Inflammatory macrophage (primary cell): ENCODE data around the gene GAB3.
A peak's percentile ranks its signal among the peaks of the same experiment; 100 is the strongest.

Source experiments
- DNase-seq, 2 donors: peaks; one replicate each; pipeline ENCODE4 v3.0.0-alpha.2; 2020 to 2022

Gene GAB3

GRCh38 chrX:154751203-154751668, 359 bp upstream of the GAB3 start:
- peak; percentile 30 to 31 for DNase-seq

DNA sequence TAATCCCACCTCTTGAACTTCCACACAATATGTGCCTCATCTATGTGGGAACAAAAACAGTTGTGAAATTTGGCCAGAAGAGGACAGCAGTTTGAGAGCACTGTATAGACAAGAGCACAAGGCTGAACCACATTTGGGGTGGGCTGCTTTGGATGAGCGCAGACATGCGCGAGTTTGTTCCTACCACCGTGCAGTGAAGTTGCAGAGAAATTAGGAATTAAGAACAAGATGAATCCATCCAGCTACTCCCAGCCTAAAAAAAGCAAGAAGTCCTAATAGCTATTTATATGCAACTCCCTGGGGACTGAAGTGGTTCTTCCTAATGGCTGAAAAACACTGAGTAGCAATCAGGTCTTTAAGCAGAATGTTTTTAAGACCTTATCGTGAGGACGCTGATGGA, 1.0 kb downstream of the GAB3 start:
- no peak for DNase-seq

DNA sequence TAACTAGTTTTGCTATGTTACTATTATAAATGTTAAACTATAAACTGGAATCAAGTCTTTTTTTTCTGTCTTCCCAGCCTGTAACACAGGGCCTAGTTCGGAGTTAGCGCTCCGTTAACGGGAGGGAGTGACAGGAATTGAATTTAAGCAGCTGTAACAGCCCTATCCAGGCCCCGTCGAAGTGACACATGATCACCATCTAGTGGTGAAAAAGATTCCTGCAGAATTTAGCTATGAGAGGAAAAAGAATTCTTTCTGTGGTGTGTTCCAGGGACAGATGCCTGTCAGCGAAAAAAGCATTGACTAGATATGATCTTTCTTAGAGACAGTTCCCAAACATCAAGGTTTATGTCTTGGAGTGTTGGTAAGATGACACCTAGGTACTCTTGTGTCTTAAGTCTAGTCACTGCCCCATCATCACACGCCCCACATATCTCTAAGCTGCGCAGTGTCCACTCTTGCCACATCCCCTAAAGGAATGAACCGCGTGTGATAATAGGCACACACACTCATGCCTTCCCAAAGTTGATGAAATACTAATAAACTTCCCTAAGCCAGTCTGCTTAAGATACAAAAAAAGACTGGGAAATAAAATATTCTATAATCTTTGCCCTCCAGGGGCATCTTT, 2.1 kb downstream of the GAB3 start:
- peak; percentile 68 to 80 for DNase-seq

- no peak for DNase-seq
Measured at GRCh38 chrX:154742613-154743012, 8.3 kb downstream of the GAB3 start.

- DNase-seq: peak in 1 of 2 donors; percentile 45
Measured at GRCh38 chrX:154739952-154740465, 10.9 kb downstream of the GAB3 start.

- peak in 1 of 2 donors; percentile 46 for DNase-seq
Measured at GRCh38 chrX:154738011-154738738, 12.7 kb downstream of the GAB3 start.

GRCh38 chrX:154737136-154737535, 13.7 kb downstream of the GAB3 start:
- no peak for DNase-seq

DNA sequence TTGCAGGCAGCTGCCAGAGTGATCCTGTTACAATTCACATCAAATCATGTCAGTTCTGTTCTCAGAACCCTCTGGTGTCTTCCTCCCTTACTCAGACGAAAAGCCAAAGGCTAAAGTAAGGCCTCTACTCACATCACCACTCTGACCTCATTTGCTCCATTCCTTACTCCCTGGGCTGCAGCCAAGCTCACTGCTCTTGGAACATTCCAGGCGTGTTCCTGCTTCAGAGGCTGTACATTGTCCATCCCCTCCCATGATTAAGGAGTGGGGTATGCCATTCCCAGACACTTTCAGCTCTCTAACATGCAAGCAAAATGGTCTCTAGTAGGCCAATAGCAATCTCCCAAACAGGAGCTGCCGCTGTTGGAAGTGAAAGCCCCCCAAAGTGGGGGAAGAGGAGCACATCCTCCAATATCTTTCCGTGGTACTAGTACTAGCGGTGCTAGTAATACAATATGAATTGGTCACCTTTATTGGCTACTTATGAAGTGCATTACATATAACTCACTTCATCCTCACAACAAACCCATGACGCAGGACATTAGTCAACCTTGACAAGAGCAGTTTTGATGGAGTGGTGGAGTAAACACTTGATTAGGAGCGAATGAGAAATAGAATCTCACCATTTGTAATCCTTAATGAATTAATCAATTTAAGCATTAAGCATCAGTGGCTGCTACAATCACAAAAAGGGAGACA, 15.0 kb downstream of the GAB3 start:
- no peak for DNase-seq

DNA sequence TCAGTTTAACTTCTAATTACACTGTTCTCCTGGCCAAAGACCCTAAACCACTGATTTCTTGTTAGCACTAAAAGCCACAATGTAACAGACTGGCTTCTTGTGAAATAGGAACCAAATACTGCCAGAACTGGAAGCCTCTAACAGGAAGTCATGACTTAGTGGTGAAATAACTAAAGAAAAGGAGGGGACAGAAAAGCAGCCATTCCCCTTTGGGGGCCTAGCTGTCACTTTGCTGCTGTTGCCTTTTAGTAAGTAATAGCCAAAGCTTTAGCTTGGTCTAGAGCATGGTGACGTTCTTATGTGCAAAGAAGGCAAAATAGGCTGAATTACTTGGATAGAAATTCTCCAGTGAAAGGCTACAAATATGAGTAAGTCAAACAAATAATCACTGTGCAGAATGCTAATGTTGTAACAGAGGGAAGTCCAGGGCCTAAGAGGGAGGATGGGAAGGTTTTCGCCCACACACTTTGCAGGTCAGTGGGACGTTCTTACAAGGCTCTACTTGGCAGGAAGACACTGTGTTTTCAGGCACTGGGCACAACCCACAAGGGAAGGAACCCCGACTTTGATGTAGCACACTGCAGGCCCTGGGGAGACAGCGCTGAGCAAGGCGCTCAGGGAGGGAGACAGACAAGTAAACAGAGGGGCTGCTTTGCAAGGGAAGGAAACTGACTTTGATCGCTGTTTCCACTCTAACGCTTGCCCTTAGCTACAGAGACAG, 16.7 kb downstream of the GAB3 start:
- peak; percentile 75 to 86 for DNase-seq

DNA sequence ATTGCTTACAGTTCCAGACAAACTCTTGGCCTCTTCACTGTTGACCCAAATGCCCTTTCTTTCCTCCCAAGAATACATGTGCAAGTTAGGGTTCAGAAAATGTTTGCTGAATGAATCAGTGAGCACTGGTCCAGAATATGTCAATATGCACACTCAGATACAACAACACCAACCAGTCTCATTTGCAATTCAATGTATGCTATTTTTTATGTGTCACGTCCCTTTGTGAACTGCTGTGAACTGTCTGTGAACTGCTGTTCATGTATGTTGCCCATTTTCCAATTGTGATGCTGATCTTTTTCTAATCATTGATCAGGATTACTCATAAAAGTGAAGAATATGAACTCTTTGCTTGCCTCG, 17.8 kb downstream of the GAB3 start:
- no peak for DNase-seq

DNA sequence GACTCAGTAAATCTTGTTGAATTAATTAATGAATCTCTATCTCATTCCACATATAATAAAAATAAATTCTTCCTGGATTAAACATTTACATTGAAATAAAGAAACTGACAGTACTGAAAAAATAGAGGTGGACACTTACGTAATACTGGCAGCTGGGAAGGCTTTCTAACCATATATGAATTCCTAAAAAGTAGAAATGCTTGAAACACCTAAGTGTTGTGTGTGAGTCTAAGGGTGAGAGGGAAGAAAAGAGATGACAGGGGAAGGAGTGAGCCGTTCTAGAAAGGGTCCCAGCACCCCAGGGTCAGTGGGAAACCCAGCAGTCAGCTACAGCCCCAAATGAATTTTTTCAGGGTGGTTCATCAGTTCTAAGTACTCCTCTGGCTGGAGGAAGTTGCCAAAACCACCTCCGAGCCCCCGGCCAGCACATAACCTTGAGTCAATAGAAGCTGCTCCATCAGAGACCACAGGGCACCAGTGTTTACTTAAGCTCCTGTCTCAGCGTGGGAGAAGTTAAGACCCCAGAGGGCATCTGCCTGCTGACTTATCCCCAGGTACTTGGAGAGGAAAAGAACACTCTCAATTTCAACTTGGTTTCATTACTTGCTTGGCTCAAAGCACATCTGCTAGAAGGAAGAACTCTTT, 18.3 kb downstream of the GAB3 start:
- DNase-seq: no peak

GRCh38 chrX:154731881-154732280, 19.0 kb downstream of the GAB3 start:
- peak; percentile 75 to 85 for DNase-seq

- no peak for DNase-seq
Measured at GRCh38 chrX:154731184-154731583, 19.7 kb downstream of the GAB3 start.

- no peak for DNase-seq
Measured at GRCh38 chrX:154730253-154730891, 20.5 kb downstream of the GAB3 start.

- no peak for DNase-seq
Measured at GRCh38 chrX:154729439-154729838, 21.4 kb downstream of the GAB3 start.

DNA sequence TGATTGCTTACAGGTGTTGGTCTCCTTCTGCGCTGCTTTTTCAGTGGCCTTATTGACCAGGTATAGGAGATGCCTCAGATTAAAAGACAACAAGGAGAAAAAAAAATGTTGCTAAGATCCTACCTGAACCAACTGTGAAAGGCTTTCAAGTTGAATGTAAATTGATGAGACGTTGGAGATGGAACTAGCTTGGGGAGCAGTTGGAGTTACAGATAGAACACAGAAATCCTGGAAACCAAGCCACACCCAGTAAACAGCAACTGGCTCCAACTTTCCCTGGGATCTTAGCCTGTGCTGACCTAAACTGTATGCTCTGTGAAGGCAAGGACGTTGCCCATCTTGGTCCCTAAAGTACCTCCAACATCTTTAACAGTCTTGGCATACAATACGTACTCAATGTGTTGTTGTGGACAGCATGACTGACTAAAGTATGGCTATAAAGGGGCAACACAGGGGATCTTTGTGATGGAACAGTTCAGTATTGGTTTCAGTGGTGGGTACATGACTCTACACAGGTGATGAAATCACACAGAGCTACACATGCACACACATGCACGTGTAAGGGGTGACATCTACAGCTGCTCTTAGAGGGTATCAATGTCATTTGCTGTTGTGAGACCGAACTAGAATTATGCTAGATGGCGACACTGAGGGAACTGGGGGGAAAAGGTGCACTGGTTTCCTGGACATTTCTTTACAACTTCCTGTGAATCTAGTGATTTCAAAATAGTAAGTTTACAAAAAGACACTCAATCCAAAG, 22.3 kb downstream of the GAB3 start:
- no peak for DNase-seq

GRCh38 chrX:154727871-154728270, 23.0 kb downstream of the GAB3 start:
- DNase-seq: no peak

DNA sequence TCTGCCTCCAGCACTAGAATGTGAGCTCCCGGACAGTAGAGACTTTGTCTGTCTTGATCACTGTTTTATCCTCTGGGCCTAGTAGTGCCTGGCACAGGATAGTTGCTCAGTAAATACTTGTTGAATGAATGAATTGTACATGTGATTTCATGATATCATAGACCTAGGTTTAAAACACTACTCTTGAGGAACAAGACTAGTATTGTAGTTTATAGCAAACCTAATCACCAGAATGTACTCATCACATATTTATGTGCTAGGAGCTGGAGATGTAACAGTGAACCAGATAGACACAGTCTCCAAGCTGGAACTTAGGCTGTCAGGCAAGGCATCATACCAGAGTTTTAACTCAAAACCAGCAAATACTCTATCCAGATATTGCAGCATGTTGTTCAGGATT, 23.5 kb downstream of the GAB3 start:
- DNase-seq: no peak

DNA sequence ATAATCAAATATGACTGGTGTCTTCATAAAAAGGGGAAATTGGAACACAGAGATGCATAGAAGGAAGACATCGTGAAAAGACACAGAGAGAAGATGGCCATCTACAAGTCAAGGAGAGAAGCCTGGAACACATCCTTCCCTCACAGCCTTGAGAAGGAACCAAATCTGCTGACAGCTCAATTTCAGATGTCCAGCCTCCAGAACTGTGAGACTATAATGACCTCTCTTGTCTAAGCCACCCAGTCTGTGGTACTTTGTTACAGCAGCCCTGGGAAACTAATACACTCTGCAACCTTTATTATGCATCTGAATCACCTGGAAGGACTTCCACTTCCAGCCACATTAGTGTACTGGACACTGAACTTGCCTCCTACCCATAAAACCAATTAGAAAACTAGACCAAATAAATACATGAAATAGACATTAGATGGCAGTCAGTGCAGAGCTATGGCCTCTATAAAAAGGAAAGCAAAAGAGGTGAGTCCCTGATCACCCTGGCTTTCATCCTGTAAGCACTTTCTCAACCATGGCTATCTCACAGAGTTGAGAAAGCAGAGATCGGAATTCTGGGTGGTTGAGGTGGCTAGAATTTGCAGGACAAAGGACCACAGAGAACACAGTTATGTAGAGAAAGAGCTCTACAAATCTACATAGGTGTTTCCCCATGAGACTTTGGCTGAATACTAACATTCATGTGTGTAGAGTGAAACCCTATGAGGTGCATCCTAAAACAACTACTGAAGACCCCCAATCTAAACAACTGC, 25.7 kb downstream of the GAB3 start:
- peak; percentile 29 to 34 for DNase-seq

GRCh38 chrX:154721155-154721554, 29.7 kb downstream of the GAB3 start:
- no peak for DNase-seq
